NOMO-1 treated with DMSO at 0.1 percent for 48 hours (cell line): ENCODE data around the gene ENOPH1.

Source experiments
- DNase-seq: peaks from one replicate; lab custom pipeline; 2025; ENCODE audit not compliant: unreplicated experiment; lab: John Stamatoyannopoulos, UW

The ENOPH1 gene

GRCh38 chr4:82508011-82508410 lies 77.6 kb downstream of the ENOPH1 start:
- DNase-seq, result no peak

DNA sequence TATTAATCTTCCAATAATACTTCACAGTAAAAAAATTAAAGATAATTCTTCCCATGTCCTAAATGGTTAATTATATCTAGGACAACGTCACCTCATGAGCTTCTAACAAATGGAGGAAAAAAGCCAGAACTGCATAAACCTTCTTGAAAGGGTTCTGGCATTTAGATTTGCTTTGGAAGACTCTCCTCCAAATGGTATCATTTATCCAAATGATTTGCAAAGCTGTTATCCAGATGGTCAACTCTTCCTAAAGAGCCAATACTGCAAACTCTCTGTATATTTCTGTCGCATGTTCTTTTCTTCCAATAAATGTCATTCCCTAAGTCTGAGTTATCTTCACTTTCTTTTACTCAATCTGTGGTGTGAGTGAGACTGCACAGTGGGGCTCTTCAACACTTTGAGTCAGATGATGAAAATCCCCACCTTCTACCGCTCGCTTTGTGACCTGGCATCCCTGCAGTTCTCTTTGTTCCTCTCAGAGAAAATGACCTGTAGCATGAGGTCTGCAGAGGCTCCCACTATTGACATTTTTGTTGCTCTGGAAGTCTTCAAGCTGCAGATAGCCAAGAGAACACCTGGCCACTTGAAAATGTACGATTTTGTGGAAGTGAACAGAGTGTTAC lies 78.5 kb downstream of the ENOPH1 start:
- no peak for DNase-seq

DNA sequence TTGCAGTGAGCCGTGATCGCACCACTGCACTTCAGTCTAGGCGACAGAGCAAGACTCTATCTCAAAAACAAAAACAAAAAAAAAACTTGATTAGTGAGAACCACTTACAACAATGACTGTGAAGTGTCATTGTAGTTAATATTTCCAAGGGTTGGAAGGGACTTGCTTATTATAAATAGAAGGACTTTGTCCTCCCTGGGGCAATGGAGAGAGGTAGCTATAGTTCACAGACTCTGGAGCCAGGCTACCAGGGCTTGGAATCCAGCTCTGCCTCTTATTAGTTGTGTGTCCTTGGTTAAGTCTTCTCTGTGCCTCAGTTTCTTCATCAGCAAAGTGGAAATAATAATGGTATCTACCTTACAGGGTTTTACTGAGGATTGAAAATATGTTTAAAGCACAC lies 79.8 kb downstream of the ENOPH1 start:
- no peak for DNase-seq
